Smooth muscle cell (in vitro differentiated cells): ENCODE measurements around the gene ALS2CL. TPM values are rescaled to one million over a fixed set of nuclear protein-coding genes. Genes with fewer than 3 reads are reported as not detected.

Experiments
- DNase-seq: peaks from one replicate; lab custom pipeline; 2025; ENCODE audit not compliant: unreplicated experiment; lab: John Stamatoyannopoulos, UW
- H2AFZ ChIP-seq: fragments of 200-600 bp; sonication (generic); 2 replicates; pipeline ENCODE4 v1.6.0; 2016; ENCODE audit warnings: antibody characterized with exemption, low read depth, mild to moderate bottlenecking
- H3F3A ChIP-seq: fragments of 200-600 bp; sonication (generic); 2 replicates; pipeline ENCODE4 v1.6.0; 2017; ENCODE audit warnings: antibody characterized with exemption, low read depth
- H3K27ac ChIP-seq: fragments of 200-600 bp; sonication (generic); 2 replicates; pipeline ENCODE4 v1.5.1; 2016; ENCODE audit warnings: low read depth, mild to moderate bottlenecking
- H3K27me3 ChIP-seq: fragments of 200-600 bp; sonication (generic); 2 replicates; pipeline ENCODE4 v1.6.1; 2016; ENCODE audit warnings: low read depth, mild to moderate bottlenecking
- H3K36me3 ChIP-seq: fragments of 200-600 bp; sonication (generic); 2 replicates; pipeline ENCODE4 v1.5.1; 2016; ENCODE audit warnings: low read depth
- H3K4me1 ChIP-seq: fragments of 200-600 bp; sonication (generic); 2 replicates; pipeline ENCODE4 v1.5.1; 2016; ENCODE audit warnings: low read depth
- H3K4me2 ChIP-seq: fragments of 200-600 bp; sonication (generic); 2 replicates; pipeline ENCODE4 v1.6.0; 2016; ENCODE audit warnings: mild to moderate bottlenecking
- H3K4me3 ChIP-seq: fragments of 200-600 bp; sonication (generic); 2 replicates; pipeline ENCODE4 v1.5.1; 2016; ENCODE audit warnings: mild to moderate bottlenecking
- H3K79me2 ChIP-seq: fragments of 200-600 bp; sonication (generic); 2 replicates; pipeline ENCODE4 v1.6.0; 2016; ENCODE audit warnings: low read depth, mild to moderate bottlenecking
- H3K9ac ChIP-seq: fragments of 200-600 bp; sonication (generic); 2 replicates; pipeline ENCODE4 v1.6.0; 2016; ENCODE audit warnings: low read depth
- H3K9me3 ChIP-seq: fragments of 200-600 bp; sonication (generic); replicated peaks from 2 replicates; pipeline ENCODE4 v1.5.1; 2016; ENCODE audit warnings: low read depth
- H4K20me1 ChIP-seq: fragments of 200-600 bp; sonication (generic); 2 replicates; pipeline ENCODE4 v1.6.0; 2016; ENCODE audit warnings: low read depth
- CTCF ChIP-seq: fragments of 200-600 bp; sonication (generic); IDR thresholded peaks from 2 replicates; pipeline ENCODE4 v1.5.1; 2017; ENCODE audit warnings: borderline replicate concordance, mild to moderate bottlenecking, antibody characterized with exemption; ENCODE audit not compliant: insufficient read depth, poor library complexity, severe bottlenecking
- WGBS: methylation state at CpG from one replicate; pipeline ENCODE4 v1.1.7; 2016; ENCODE audit warnings: low lambda C conversion rate; 5-methylcytosine and 5-hydroxymethylcytosine counted together
- polyA plus RNA-seq: library from polyadenylated mRNA; unstranded; fragments of >200 nt; fragmentation: Nextera tagmentation; extraction: Ambion mirVana; gene quantifications from 2 replicates; pipeline ENCODE4 v1.2.1, GENCODE V29; 2016
- total RNA-seq: library from RNA; depleted of rRNA; stranded (reverse); fragments of >200 nt; gene quantifications from 2 replicates; pipeline ENCODE4 v1.2.3, GENCODE V29; 2014

ALS2CL gene
- total and polyA plus RNA-seq, 2 experiments from 2014 or later: 8.5 to 9.4 TPM

DNA sequence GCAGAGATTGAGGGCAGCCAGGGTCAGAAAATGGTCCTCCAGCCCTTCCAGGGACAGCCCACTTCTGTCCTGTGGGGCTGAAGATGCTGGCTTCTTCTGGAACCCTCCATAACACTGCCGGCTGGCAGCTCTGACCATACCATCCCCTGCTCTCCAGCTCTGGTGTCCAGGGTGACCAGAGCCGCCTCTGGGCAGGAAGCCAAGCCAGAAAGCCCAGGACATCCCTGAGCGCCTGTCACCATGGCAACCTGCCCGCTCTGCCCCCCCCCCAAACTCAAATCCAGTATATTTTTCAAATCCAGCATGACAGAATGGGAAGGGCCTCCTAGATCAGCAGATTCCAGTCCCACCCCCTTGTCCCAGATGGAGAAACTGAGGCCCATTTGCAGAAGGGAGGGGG lies 7.3 kb upstream of the ALS2CL start:
- H3K9ac ChIP-seq: no peak overlapping the region
- H2AFZ ChIP-seq: no peak overlapping the region
- peak overlapping the region; percentile 85 for H3K4me2 ChIP-seq
- no peaks in the 10 kb centered on the region for H4K20me1 ChIP-seq
- H3K27ac ChIP-seq: no peak overlapping the region
- peak overlapping the region; percentile 40 for H3K4me3 ChIP-seq
- H3F3A ChIP-seq: no peaks in the 10 kb centered on the region
- H3K36me3 ChIP-seq: no peaks in the 10 kb centered on the region
- H3K79me2 ChIP-seq: no peaks in the 10 kb centered on the region
- WGBS: 31% methylated on average over 4 of the region's 4 CpGs
- no peak for TF ChIP-seq CTCF
- H3K9me3 ChIP-seq: no peaks in the 10 kb centered on the region
- peaks cover 6% of the 10 kb centered on the region for H3K4me1 ChIP-seq
- peak; percentile 13 for DNase-seq
- H3K27me3 ChIP-seq: no peaks in the 10 kb centered on the region

- H3K4me1 ChIP-seq: peaks cover 6% of the 10 kb centered on the region
- no peak for TF ChIP-seq CTCF
- no peak for DNase-seq
- 96% methylated on average over 8 of the region's 8 CpGs for WGBS
- H3K79me2 ChIP-seq: no peaks in the 10 kb centered on the region
- no peaks in the 10 kb centered on the region for H3K27me3 ChIP-seq
- no peaks in the 10 kb centered on the region for H4K20me1 ChIP-seq
- no peaks in the 10 kb centered on the region for H3K9me3 ChIP-seq
- no peak overlapping the region for H2AFZ ChIP-seq
- H3K27ac ChIP-seq: no peak overlapping the region
- H3K4me2 ChIP-seq: no peak overlapping the region
- no peak overlapping the region for H3K4me3 ChIP-seq
- no peaks in the 10 kb centered on the region for H3F3A ChIP-seq
- H3K9ac ChIP-seq: no peak overlapping the region
- no peaks in the 10 kb centered on the region for H3K36me3 ChIP-seq
These were observed 6.4 kb upstream of the ALS2CL start for GRCh38 chr3:46699676-46700523.

- H3K36me3 ChIP-seq: no peaks in the 10 kb centered on the region
- peak overlapping the region; percentile 37 for H2AFZ ChIP-seq
- peak; percentile 25 for DNase-seq
- H3K4me1 ChIP-seq: peaks cover 12% of the 10 kb centered on the region
- H4K20me1 ChIP-seq: no peaks in the 10 kb centered on the region
- H3K27me3 ChIP-seq: no peaks in the 10 kb centered on the region
- H3K9ac ChIP-seq: peak overlapping the region; percentile 34
- H3K4me2 ChIP-seq: peak overlapping the region; percentile 47
- WGBS: 72% methylated on average over 4 of the region's 4 CpGs
- H3F3A ChIP-seq: no peaks in the 10 kb centered on the region
- H3K27ac ChIP-seq: peak overlapping the region; percentile 49
- no peaks in the 10 kb centered on the region for H3K79me2 ChIP-seq
- H3K9me3 ChIP-seq: no peaks in the 10 kb centered on the region
- no peak for TF ChIP-seq CTCF
- H3K4me3 ChIP-seq: no peak overlapping the region
These were observed 2.7 kb upstream of the ALS2CL start for GRCh38 chr3:46695962-46696894.
